GM19099 (cell line): ENCODE measurements around the gene FECH.

Experiments
- POLR2A ChIP-seq: IDR thresholded peaks from 3 replicates; pipeline ENCODE4 v1.6.1; 2011; ENCODE audit warnings: low read depth; ENCODE audit not compliant: insufficient read length; ENCODE audit errors: extremely low read depth

The FECH gene

GRCh38 chr18:57505231-57505630 is 81.3 kb downstream of the FECH start:
- TF ChIP-seq POLR2A = no peak

DNA sequence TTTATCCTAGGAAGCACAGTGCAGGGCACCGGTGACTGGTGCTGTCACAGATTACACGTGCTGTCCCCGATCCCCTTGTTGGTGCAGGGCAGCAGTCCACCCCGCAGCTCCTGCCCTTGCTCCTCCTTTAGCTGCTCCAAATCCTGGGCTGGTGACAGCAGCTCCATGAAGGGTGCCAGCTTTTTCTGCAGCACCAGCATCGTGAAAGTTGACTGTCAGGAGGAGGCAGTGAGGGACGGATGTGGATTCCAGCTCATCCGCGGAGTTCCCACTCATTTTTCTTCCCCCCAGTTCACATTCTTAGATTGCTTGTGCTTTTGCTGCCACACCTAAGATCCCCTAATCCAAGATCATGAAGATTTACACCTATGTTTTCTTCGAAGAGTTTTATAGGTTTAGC is 83.9 kb downstream of the FECH start:
- TF ChIP-seq POLR2A = no peak

GRCh38 chr18:57498682-57499256 is 87.7 kb downstream of the FECH start:
- no peak for TF ChIP-seq POLR2A
